Jurkat, Clone E6-1 (cell line): ENCODE measurements around the gene UHRF1.

Experiments
- DNase-seq: peaks from one replicate; pipeline ENCODE4 v3.0.0-alpha.2; 2011; ENCODE audit warnings: low read depth, low spot score
- H3K4me3 ChIP-seq: 2 replicates; pipeline ENCODE4 v1.5.1; 2011; ENCODE audit warnings: mild to moderate bottlenecking, low read length, control low read depth, moderate library complexity

UHRF1 gene

GRCh38 chr19:4983346-4984105 lies 74.2 kb downstream of the UHRF1 start:
- no peak overlapping the region for H3K4me3 ChIP-seq
- no peak for DNase-seq

DNA sequence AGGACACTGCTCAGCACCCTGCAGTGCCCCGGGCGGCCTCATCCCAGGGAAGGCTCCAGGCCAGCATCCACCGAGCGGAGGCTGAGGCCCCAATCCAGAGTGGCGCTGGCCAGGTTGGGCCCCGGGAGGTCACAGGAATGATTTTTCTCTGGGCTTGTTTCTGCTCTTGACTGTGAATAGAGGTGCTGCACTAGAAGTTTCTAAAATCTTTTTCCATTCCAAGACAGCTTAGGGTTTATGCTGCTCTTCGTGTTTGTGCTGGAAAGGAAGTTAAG lies 74.7 kb downstream of the UHRF1 start:
- H3K4me3 ChIP-seq: no peak overlapping the region
- DNase-seq: no peak

DNA sequence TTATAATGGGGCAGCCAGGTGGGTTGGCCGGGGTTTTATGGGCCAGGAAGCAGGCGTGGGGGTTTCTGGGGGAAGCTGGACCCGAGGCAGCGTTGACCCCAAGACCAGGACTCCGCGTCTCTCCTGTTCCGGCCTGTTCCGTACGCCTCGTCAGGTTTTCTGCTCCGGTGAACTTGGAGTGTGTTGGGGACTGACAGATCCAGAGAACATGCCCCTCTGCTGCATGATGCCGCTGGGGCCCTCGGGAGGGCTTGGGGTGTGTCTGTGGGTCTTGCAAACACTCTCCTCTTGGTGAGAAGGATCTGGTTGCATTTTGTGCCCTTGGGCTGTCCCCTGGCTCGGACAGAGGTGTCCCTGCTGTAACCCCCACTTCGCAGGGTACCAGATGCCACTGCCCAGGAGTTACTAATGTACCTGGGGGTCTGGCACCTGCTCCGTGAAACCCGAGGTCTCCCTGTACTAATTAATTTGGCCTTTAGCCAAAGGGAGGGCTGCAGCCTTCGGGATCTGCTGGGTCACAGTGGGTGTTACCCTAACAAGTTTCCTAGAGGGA lies 75.2 kb downstream of the UHRF1 start:
- DNase-seq: no peak

GRCh38 chr19:4985551-4985991 lies 76.3 kb downstream of the UHRF1 start:
- DNase-seq: no peak
- H3K4me3 ChIP-seq: no peak overlapping the region

More for the DNA sequence above, 75.2 kb downstream of the UHRF1 start:
- H3K4me3 ChIP-seq: no peak overlapping the region

- DNase-seq: no peak
- H3K4me3 ChIP-seq: no peak overlapping the region
Observed at GRCh38 chr19:4986056-4986455, 76.8 kb downstream of the UHRF1 start.

GRCh38 chr19:4986471-4986891 lies 77.2 kb downstream of the UHRF1 start:
- no peak for DNase-seq
- no peak overlapping the region for H3K4me3 ChIP-seq

DNA sequence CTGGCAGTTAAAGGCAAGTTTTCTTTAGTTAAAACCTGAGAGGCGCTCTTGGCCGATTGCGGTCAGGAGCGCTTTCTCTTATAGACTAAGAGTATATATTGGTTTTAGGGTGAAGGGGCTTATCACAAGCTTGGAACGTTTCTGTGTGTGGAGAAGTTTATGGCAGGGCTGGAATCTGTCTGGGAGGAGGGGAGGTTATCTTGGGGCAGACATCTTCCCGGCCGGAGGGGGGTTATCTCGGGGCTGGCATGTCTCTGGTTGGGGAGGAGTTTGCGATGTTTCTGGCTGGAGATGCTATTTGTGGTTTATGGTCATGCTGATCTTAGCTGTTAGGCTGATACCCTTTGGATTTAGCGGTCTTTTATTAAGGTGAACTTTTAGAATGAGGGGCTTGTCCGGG lies 78.0 kb downstream of the UHRF1 start:
- no peak overlapping the region for H3K4me3 ChIP-seq
- no peak for DNase-seq

GRCh38 chr19:4987692-4988370 lies 78.5 kb downstream of the UHRF1 start:
- no peak for DNase-seq
- H3K4me3 ChIP-seq: no peak overlapping the region

DNA sequence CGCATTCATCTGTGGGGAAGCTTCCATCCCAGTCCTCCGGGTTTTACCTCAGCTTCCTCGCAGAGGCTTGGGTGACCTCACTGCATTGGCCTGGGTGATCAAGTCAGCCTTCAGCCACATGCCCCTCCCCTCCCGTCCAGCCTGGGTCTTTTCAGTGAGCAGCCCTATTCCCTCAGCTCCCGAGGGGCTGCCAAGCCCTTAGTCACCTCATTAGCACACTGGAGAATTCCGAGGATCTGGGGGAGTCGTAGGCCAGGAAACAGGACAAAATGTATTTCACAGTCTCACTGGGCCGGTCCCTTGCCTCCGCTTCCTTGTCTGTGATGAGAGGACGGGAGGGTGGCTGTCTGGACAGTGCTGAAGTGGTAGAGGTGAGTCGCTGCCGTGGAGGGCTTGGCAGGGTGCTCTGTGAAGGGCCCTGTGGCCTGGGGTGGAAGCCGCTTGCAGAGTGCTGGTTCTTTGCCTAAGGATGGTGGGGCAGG lies 79.5 kb downstream of the UHRF1 start:
- H3K4me3 ChIP-seq: no peak overlapping the region
- no peak for DNase-seq

DNA sequence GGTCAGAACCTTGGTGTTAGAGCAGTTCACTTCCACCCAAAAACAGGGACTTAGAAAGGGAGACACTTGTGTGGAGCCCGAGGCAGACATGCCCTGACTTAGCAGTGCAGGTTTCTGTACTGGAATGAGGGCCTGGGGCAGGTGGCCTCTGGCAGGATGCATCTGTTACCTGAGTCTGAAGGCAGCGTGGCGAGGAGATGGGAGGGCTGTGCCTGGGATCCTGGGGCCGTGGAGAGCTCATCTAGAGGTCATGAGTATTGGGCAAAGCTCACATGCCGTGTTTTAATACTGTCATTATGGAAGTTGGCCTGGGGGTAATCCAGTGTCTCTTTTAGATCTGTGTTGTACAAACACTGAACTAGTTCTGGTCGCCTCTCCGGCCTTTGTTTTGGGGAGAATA lies 81.0 kb downstream of the UHRF1 start:
- DNase-seq: no peak
- H3K4me3 ChIP-seq: no peak overlapping the region

GRCh38 chr19:4991538-4991937 lies 82.2 kb downstream of the UHRF1 start:
- no peak for DNase-seq
- no peak overlapping the region for H3K4me3 ChIP-seq

DNA sequence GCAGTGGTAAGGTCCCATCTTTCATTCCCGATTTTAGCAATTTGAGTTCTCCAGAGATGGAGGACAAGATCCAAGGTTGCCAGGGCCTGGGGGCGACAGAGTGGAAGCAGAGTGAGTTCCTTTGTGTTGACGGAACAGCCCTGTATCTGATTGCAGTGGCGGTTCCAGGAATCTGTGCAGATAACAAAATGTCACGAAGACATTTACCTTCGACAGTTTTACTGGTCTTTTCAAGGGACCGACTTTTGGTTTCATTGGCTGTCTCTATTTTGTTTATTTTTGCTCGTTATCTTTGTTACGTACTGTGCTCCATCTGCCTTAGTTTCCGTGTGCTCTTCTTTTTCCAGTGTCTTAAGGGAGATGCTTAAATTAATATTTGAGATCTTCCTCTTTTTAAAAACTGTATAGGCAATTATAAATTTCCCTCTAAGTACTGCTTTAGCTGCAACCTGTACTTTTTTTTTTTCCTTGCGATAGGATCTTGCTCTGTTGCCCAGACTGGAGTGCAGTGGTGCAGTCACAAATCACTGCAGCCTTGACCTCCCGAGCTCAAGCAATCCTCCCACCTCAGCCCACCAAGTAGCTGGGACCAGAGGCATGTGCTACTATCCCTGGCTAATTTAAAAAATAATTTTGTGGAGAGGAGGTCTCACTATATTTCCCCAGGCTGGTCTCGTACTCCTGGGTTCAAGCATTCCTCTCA lies 82.8 kb downstream of the UHRF1 start:
- no peak overlapping the region for H3K4me3 ChIP-seq
- no peak for DNase-seq

GRCh38 chr19:4993683-4994082 lies 84.4 kb downstream of the UHRF1 start:
- DNase-seq: no peak
- no peak overlapping the region for H3K4me3 ChIP-seq

- H3K4me3 ChIP-seq: no peak overlapping the region
- no peak for DNase-seq
Observed at GRCh38 chr19:4996701-4997100, 87.4 kb downstream of the UHRF1 start.

DNA sequence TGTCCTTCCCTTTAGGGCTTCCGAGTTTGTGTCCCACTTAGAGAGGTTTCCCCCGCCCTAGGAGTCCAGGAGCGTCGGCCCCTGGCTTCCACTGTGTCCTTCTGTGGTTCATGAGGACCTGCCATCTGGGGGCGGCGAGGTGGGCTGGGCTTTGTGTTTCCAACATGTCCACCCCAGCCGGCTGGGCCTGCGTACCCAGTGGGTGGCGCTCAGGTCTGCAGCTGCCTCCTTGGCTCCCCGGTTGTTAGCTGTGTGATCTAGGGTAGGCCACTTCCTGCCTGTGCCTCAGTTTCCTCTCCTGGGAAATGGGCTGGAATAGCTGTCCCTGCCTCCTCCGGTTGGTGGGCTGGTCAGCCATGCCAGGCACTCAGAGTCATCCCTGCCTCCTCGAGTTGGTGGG lies 88.0 kb downstream of the UHRF1 start:
- DNase-seq: no peak
- no peak overlapping the region for H3K4me3 ChIP-seq

DNA sequence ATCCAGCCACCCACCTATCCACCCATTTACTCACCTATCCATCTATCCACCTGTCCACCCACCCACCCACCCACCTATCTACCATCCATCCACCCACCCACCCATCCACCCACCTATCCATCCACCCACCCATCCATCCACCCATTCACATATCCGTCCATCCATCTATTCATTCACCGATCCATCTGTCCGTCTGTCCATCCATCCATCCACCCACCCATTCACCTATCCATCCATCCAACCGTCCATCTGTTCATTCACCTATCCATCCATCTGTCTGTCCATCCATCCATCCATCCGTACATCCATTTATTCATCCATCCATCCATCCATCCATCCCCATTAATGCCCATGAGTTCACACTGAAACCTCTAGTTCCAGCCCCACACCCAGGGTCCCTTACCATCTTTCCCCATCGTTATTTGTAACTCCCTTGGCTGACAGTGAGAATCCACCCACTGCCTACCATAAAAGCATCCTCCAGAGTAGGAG lies 90.9 kb downstream of the UHRF1 start:
- DNase-seq: no peak
- no peak overlapping the region for H3K4me3 ChIP-seq

- H3K4me3 ChIP-seq: no peak overlapping the region
- DNase-seq: peak; percentile 46
Observed at GRCh38 chr19:5001615-5002014, 92.3 kb downstream of the UHRF1 start.

DNA sequence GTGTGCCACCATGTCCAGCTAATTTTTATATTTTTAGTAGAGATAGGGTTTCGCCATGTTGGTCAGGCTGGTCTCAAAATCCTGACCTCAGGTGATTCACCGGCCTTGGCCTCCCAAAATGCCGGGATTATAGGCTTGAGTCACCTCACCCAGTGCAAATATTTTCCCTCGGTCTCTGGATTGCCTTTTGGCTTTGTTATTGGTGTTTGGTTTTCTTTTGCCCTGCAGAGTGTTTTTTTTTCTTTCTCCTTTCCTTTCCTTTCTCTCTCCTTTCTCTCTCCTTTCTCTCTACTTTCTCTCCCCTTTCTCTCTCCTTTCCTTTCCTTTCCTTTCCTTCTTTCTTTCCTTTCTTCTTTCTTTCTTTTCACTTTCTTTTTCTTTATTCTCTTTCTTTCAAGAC lies 92.8 kb downstream of the UHRF1 start:
- no peak overlapping the region for H3K4me3 ChIP-seq
- DNase-seq: no peak

GRCh38 chr19:5003781-5004180 lies 94.5 kb downstream of the UHRF1 start:
- no peak overlapping the region for H3K4me3 ChIP-seq
- no peak for DNase-seq

DNA sequence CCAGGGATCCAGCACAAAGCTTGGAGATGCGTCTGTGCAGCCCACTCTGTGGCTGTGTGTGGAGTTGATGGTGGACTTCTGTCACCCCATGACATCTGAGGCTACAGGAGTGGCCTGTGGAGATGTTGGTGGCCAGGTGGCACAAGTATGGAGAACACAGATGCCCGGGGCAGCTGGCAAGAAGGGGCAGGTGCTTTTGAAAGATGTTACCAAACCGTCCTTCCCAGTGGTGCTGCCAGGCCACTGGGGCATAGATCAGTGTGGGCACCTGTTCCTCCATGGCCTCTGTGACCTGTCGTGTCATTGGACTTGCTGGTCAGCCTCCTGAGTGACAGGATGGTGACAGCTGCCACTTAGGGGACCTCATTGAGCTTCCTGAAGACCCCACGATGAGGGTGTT lies 95.8 kb downstream of the UHRF1 start:
- H3K4me3 ChIP-seq: no peak overlapping the region
- no peak for DNase-seq
